ENCODE results near the gene ZNHIT2. TPM values are rescaled to one million over a fixed set of nuclear protein-coding genes. Genes with fewer than 3 reads are reported as not detected.

Gene ZNHIT2
- total and polyA plus RNA-seq, 10 of the 15 experiments (the other 5 are each of a cell fraction or from before 2014, with no cell fraction given) = 0.24 to 20.4 (median 15.5) TPM; not detected in 1

DNA sequence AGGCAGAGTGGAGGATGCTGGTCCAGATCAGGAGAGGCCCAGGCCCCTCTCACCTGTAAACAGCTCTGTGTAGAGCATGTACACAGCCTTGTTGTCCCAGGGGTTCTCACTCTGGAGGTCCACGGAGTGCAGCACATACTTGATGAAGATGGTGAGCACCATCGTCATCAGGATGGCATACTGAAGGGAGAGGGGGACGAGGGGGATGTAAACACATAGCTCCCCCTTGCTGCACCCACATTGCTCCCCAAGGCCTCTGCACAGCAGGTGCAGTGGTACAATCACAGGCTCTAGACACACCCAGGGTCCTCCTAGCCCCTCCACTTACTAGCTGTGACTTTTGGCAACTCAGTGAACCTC is 13.9 kb upstream of the ZNHIT2 start:
- ATAC-seq (no peak), FAIRE-seq (no peak), DNase-seq (ENCODE audit: low read depth, low spot score) (no peak)
- SMC1A ChIA-PET (ENCODE audit: uncharacterized antibody, unreplicated experiment) = interaction anchor here (1.0 to 2.3 kb wide), 4 partner anchors 9 to 199 kb away, joined by 3 to 10 read pairs (median 5); partner anchors contain the start of genes CAPN1, FAU and MRPL49
- 12% methylated on average over 3 of the region's 3 CpGs for WGBS (ENCODE audit: insufficient coverage, insufficient replicate concordance, low lambda C conversion rate, missing lambda C conversion rate)
- H3K4me1 ChIP-seq (ENCODE audit: control insufficient read depth, insufficient read depth, low read length) = peaks cover 21% of the 10 kb centered on the region
- H3K79me2 ChIP-seq (ENCODE audit: control insufficient read depth, insufficient read depth, low read length) = peaks cover 44% of the 10 kb centered on the region
- CTCF ChIA-PET = interaction anchor here (0.8 to 6.7 kb wide), 6 partner anchors 10 to 198 kb away, joined by 3 to 40 read pairs (median 5); partner anchors contain the start of genes CAPN1, FAU, MRPL49 and ZNHIT2
- POLR2A ChIA-PET = interaction anchor here (0.6 to 1.4 kb wide), 6 partner anchors 10 to 793 kb away, joined by 3 to 6 read pairs (median 4); partner anchors contain the start of genes FAU and MRPL49
- TF ChIP-seq, protein P1, sequence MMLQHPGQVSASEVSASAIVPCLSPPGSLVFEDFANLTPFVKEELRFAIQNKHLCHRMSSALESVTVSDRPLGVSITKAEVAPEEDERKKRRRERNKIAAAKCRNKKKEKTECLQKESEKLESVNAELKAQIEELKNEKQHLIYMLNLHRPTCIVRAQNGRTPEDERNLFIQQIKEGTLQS (IDR thresholded peaks at IDR 0.05; ENCODE audit: borderline replicate concordance, extremely low read depth, low read depth, low read length) = no peak
- TF ChIP-seq POLR2AphosphoS5 (IDR thresholded peaks at IDR 0.05; ENCODE audit: low read length) (0 out of 2 replicates have a peak, but pooled peaks have one; percentile 26), NR2F1 (conservative IDR thresholded peaks at IDR 0.05) (no peak)
- TF ChIP-seq, protein P2, sequence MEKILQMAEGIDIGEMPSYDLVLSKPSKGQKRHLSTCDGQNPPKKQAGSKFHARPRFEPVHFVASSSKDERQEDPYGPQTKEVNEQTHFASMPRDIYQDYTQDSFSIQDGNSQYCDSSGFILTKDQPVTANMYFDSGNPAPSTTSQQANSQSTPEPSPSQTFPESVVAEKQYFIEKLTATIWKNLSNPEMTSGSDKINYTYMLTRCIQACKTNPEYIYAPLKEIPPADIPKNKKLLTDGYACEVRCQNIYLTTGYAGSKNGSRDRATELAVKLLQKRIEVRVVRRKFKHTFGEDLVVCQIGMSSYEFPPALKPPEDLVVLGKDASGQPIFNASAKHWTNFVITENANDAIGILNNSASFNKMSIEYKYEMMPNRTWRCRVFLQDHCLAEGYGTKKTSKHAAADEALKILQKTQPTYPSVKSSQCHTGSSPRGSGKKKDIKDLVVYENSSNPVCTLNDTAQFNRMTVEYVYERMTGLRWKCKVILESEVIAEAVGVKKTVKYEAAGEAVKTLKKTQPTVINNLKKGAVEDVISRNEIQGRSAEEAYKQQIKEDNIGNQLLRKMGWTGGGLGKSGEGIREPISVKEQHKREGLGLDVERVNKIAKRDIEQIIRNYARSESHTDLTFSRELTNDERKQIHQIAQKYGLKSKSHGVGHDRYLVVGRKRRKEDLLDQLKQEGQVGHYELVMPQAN (conservative IDR thresholded peaks at IDR 0.05) = no peak
- H3K27me3 ChIP-seq (replicated peaks in 1 of 2; ENCODE audit: control insufficient read depth in 2 of 2, insufficient read depth in 2 of 2, low read length in 1 of 2) = no peaks in the 10 kb centered on the region
- 0 out of 2 replicates have a peak, but pooled peaks cover 4% of the 10 kb centered on the region for H4K20me1 ChIP-seq (ENCODE audit: control insufficient read depth, insufficient read depth)
- H3K27ac ChIP-seq (ENCODE audit: control insufficient read depth, insufficient read depth) = peak overlapping the region; percentile 99
- intact Hi-C loops (cut with micrococcal nuclease; ENCODE audit: unreplicated experiment) = loop anchor here (5.0 to 10.0 kb wide), 2 partner anchors 51 to 123 kb away; partner anchors contain the start of gene CAPN1
- H3K36me3 ChIP-seq (ENCODE audit: control insufficient read depth in 2 of 2, insufficient read depth in 2 of 2, low read length in 1 of 2) = peaks cover 21 to 36% of the 10 kb centered on the region in 2 experiments
- peak overlapping the region; percentile 98 for H3K4me2 ChIP-seq (ENCODE audit: control insufficient read depth, insufficient read depth)
- RAD21 ChIA-PET (ENCODE audit: unreplicated experiment) = interaction anchor here (1.0 to 2.4 kb wide), 6 partner anchors 9 to 50 kb away, joined by 3 to 9 read pairs (median 4); partner anchors contain the start of genes CAPN1, FAU, MRPL49 and TM7SF2
- H2AFZ ChIP-seq (ENCODE audit: control insufficient read depth, low read depth, low read length) = no peak overlapping the region
- no TSS peak for BruUV-seq (replicated peaks)
- H3K4me3 ChIP-seq = peak overlapping the region; percentile 99; the same call in 1 of the 2 replicates
- H3K9me3 ChIP-seq (replicated peaks; ENCODE audit: control insufficient read depth, insufficient read depth, low read length) = no peaks in the 10 kb centered on the region
- in situ Hi-C loops (cut with MboI) = no loop called here
- H3K9ac ChIP-seq (ENCODE audit: control insufficient read depth, insufficient read depth, low read length) = peak overlapping the region; percentile 96; the same call in 1 of the 2 replicates

All from GM12878 (cell line).